K562 (cell line): ENCODE results near the gene SKIC8. TPM values are rescaled to one million over a fixed set of nuclear protein-coding genes. Genes with fewer than 3 reads are reported as not detected.

ENCODE experiments used
- ATAC-seq: fragments of 200-7000 bp; cut with Tn5 transposase; 3 replicates; pipeline ENCODE4 v1.9.1; 2020; ENCODE audit warnings: moderate library complexity
- BruUV-seq: library from RNA; stranded (reverse); fragments of 400-500 nt; replicated peaks from 2 replicates; lab custom pipeline; 2021; lab: Mats Ljungman, UMichigan
- CTCF ChIA-PET: fragments of 300-600 bp; formaldehyde crosslinking; extraction: SDS; loops from one replicate; lab custom pipeline; 2021; ENCODE audit warnings: low intra/inter-chr PET ratio; lab: Yijun Ruan, JAX
- POLR2A ChIA-PET: fragments of 300-600, 350-650 bp; sonication (Branson Sonifier 250); formaldehyde crosslinking; extraction: SDS; loops from one replicate; lab custom pipeline; 2021; ENCODE audit warnings: antibody characterized with exemption, inconsistent platforms; lab: Yijun Ruan, JAX
- DNase-seq, 4 experiments: peaks; one replicate each; pipeline versions ENCODE4 v3.0.0 to v3.0.0-alpha.2; 2011 to 2018; ENCODE audit warnings: low spot score in 3 of 4, mixed read lengths in 3 of 4; ENCODE audit errors: extremely low read depth in 1 of 4
- FAIRE-seq: peaks from 2 replicates; lab custom pipeline; 2011; peaks lifted over from hg19 to GRCh38; lab: Jason Lieb, UNC
- H2AFZ ChIP-seq: 2 replicates; pipeline ENCODE4 v1.6.0; 2011; ENCODE audit warnings: low read depth, low read length, control low read depth, inconsistent platforms
- H3K27ac ChIP-seq: fragments of 200-600 bp; 3 replicates; pipeline ENCODE4 v1.8.0; 2011; ENCODE audit warnings: low read depth, mild to moderate bottlenecking, control low read depth, inconsistent platforms, low read length, moderate library complexity, mixed read lengths; ENCODE audit errors: extremely low read depth
- H3K27me3 ChIP-seq, 2 experiments: fragments of 300-600 bp in 1 of 2; 2 replicates in 1 of 2; 3 replicates in 1 of 2; pipeline versions ENCODE4 v1.6.0 to v1.8.0; 2011; ENCODE audit warnings: inconsistent platforms in 2 of 2, low read length in 2 of 2, mild to moderate bottlenecking in 1 of 2, mixed read lengths in 1 of 2, moderate library complexity in 1 of 2; ENCODE audit not compliant: control insufficient read depth in 2 of 2, insufficient read depth in 2 of 2
- H3K36me3 ChIP-seq: fragments of 300-600 bp; 3 replicates; pipeline ENCODE4 v1.8.0; 2011; ENCODE audit warnings: mild to moderate bottlenecking, low read length, inconsistent platforms; ENCODE audit not compliant: control insufficient read depth, insufficient read depth
- H3K4me1 ChIP-seq, 2 experiments: fragments of 200-600 bp in 1 of 2; replicated peaks in 1 of 2; 2 replicates in 1 of 2; 3 replicates in 1 of 2; pipeline versions ENCODE4 v1.5.1 to v1.8.0; 2011; ENCODE audit warnings: inconsistent platforms in 2 of 2, low read length in 2 of 2, mild to moderate bottlenecking in 1 of 2, mixed read lengths in 1 of 2, moderate library complexity in 1 of 2; ENCODE audit not compliant: control insufficient read depth in 2 of 2, insufficient read depth in 2 of 2
- H3K4me2 ChIP-seq: 2 replicates; pipeline ENCODE4 v1.6.1; 2011; ENCODE audit warnings: low read length, control low read depth, inconsistent platforms, mixed read lengths; ENCODE audit not compliant: insufficient read depth
- H3K4me3 ChIP-seq: fragments of 200-600 bp; sonication (generic), shearing (Covaris generic); 2 replicates; pipeline ENCODE4 v1.5.1; 2016; ENCODE audit warnings: control low read depth, inconsistent platforms
- H3K79me2 ChIP-seq: fragments of 200-600 bp; 3 replicates; pipeline ENCODE4 v1.8.0; 2011; ENCODE audit warnings: low read length, inconsistent platforms; ENCODE audit not compliant: control insufficient read depth, insufficient read depth
- H3K9ac ChIP-seq, 2 experiments: 2 replicates each; pipeline versions ENCODE4 v1.6.0 to v1.6.1; 2011; ENCODE audit warnings: low read depth in 2 of 2, low read length in 2 of 2, control low read depth in 1 of 2, inconsistent platforms in 1 of 2, mild to moderate bottlenecking in 1 of 2, mixed read lengths in 1 of 2; ENCODE audit not compliant: insufficient read depth in 1 of 2
- H3K9me1 ChIP-seq: one replicate; pipeline ENCODE4 v1.6.0; 2011; ENCODE audit warnings: inconsistent platforms, mild to moderate bottlenecking, low read length, moderate library complexity; ENCODE audit not compliant: control insufficient read depth, insufficient read depth
- H3K9me3 ChIP-seq: replicated peaks from 2 replicates; pipeline ENCODE4 v1.5.1; 2011; ENCODE audit warnings: low read depth, low read length, inconsistent platforms; ENCODE audit not compliant: control insufficient read depth, insufficient read depth
- H4K20me1 ChIP-seq: replicated peaks from 2 replicates; pipeline ENCODE4 v1.6.1; 2011; ENCODE audit warnings: low read length, inconsistent platforms, mixed read lengths; ENCODE audit not compliant: control insufficient read depth, insufficient read depth
- CBFA2T3 ChIP-seq: fragments of 450-650 bp; IDR thresholded peaks from 2 replicates; pipeline ENCODE4 v1.6.1; 2017
- GATA2 ChIP-seq: sonication (generic); formaldehyde crosslinking; IDR thresholded peaks from 2 replicates; pipeline ENCODE4 v1.4.0; 2020; ENCODE audit warnings: mild to moderate bottlenecking, missing genetic modification reagents
- KDM1A ChIP-seq, 2 experiments: fragments of 450-650 bp; IDR thresholded peaks; 2 replicates each; pipeline ENCODE4 v1.6.1; 2016; ENCODE audit warnings: mild to moderate bottlenecking in 2 of 2
- KDM5B ChIP-seq: fragments of 200-600 bp; sonication (generic); IDR thresholded peaks from 2 replicates; pipeline ENCODE4 v1.6.1; 2012; ENCODE audit warnings: low read depth, mild to moderate bottlenecking, moderate library complexity, low read length, control low read depth, inconsistent platforms; ENCODE audit not compliant: insufficient replicate concordance
- NCOA4 ChIP-seq: fragments of 450-650 bp; IDR thresholded peaks from 2 replicates; pipeline ENCODE4 v1.6.1; 2018; ENCODE audit warnings: mild to moderate bottlenecking; ENCODE audit not compliant: partially characterized antibody
- PCBP1 ChIP-seq: fragments of 200-400 bp; formaldehyde crosslinking; IDR thresholded peaks from 2 replicates; pipeline ENCODE4 v1.6.1; 2018; ENCODE audit warnings: mild to moderate bottlenecking, low read depth, low read length; ENCODE audit not compliant: poor library complexity, severe bottlenecking
- ZEB2 ChIP-seq: fragments of 450-650 bp; IDR thresholded peaks from 2 replicates; pipeline ENCODE4 v1.6.1; 2016
- ZFP36 ChIP-seq: fragments of 150-350 bp; IDR thresholded peaks from 2 replicates; pipeline ENCODE4 v1.6.1; 2018; ENCODE audit warnings: low read length, low read depth; ENCODE audit not compliant: partially characterized antibody
- whole genome bisulfite sequencing: fragments of 100-300 bp; shearing (Covaris generic); methylation state at CpG from one replicate; pipeline ENCODE4 v1.1.6; 2016; ENCODE audit warnings: low coverage, mixed read lengths; ENCODE audit not compliant: insufficient coverage; ENCODE audit errors: missing lambda C conversion rate; 5-methylcytosine and 5-hydroxymethylcytosine counted together
- in situ Hi-C: fragments of 300-500 bp; cut with MboI; formaldehyde crosslinking; loops from 4 replicates; pipeline ENCODE4 v1.15.0; 2018; ENCODE audit warnings: inconsistent platforms, mixed read lengths
- intact Hi-C: fragments of 100-400 bp; cut with micrococcal nuclease; formaldehyde crosslinking; loops from 2 replicates; pipeline ENCODE4 v1.14.2; 2022
- polyA plus RNA-seq, 8 experiments: library from polyadenylated mRNA; depleted of rRNA in 4 of 8; stranded (reverse) in 5 of 8; unstranded in 3 of 8; fragments of >200 nt; fragmentation: Nextera tagmentation in 2 of 8; fragmentation: Illumina TruSeq in 1 of 8; extraction: Ambion mirVana in 2 of 8; extraction: Trizol in 1 of 8; gene quantifications; 2 replicates each; pipeline versions ENCODE4 v1.2.1 to v1.2.3, GENCODE V29; 2011 to 2014; ENCODE audit warnings: inconsistent platforms in 1 of 8, missing spikeins in 1 of 8
- total RNA-seq, 7 experiments: library from RNA; depleted of rRNA in 6 of 7; stranded (reverse); fragments of >200 nt in 6 of 7; fragmentation: Illumina TruSeq in 2 of 7; extraction: Trizol in 2 of 7; gene quantifications; 2 replicates each; pipeline versions ENCODE4 v1.2.1 to v1.2.3, GENCODE V29; 2011 to 2021; ENCODE audit warnings: low replicate concordance in 1 of 7
- TF ChIP-seq, protein P1 (sequence below): fragments of 250-450 bp; sonication (Bioruptor Pico); IDR thresholded peaks from 2 replicates; pipeline ENCODE4 v1.4.0; 2020; ENCODE audit warnings: mild to moderate bottlenecking, moderate library complexity, borderline replicate concordance
- TF ChIP-seq, protein P2 (sequence below): fragments of 250-450 bp; sonication (Bioruptor Pico); IDR thresholded peaks from 2 replicates; pipeline ENCODE4 v1.4.0; 2020
- TF ChIP-seq, protein P3 (sequence below): fragments of 250-450 bp; sonication (Bioruptor Pico); IDR thresholded peaks from 2 replicates; pipeline ENCODE4 v1.8.0; 2021; ENCODE audit warnings: moderate library complexity, mild to moderate bottlenecking, inconsistent platforms

The SKIC8 gene
- total and polyA plus RNA-seq, 9 of the 15 experiments (the other 6 are each of a cell fraction or from before 2014, with no cell fraction given) = 79.5 to 389 (median 146) TPM

DNA sequence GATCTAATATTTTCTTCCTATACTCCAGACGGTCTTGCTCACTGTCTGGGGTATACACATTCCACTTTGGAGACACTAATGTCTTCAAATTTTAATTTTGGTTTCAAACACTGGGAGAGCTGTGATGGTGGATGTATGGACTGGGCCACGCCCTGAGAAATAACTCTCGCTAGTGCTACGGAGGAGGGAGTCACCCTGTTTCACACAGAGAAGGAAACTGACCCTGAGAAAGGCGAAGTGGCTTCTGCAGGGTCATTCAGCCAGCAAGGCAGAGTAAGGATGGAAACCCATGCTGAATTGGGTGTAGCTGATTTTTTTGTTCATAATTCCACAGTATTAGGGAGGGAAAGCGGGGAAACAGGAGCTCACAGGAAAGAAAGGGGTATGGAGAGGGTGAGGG is 8.6 kb upstream of the SKIC8 start (continued):
- TF ChIP-seq, protein P1, sequence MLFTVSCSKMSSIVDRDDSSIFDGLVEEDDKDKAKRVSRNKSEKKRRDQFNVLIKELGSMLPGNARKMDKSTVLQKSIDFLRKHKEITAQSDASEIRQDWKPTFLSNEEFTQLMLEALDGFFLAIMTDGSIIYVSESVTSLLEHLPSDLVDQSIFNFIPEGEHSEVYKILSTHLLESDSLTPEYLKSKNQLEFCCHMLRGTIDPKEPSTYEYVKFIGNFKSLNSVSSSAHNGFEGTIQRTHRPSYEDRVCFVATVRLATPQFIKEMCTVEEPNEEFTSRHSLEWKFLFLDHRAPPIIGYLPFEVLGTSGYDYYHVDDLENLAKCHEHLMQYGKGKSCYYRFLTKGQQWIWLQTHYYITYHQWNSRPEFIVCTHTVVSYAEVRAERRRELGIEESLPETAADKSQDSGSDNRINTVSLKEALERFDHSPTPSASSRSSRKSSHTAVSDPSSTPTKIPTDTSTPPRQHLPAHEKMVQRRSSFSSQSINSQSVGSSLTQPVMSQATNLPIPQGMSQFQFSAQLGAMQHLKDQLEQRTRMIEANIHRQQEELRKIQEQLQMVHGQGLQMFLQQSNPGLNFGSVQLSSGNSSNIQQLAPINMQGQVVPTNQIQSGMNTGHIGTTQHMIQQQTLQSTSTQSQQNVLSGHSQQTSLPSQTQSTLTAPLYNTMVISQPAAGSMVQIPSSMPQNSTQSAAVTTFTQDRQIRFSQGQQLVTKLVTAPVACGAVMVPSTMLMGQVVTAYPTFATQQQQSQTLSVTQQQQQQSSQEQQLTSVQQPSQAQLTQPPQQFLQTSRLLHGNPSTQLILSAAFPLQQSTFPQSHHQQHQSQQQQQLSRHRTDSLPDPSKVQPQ (CRISPR knock-in tag) = no peak
- TF ChIP-seq, all 486 proteins: peak for 0

DNA sequence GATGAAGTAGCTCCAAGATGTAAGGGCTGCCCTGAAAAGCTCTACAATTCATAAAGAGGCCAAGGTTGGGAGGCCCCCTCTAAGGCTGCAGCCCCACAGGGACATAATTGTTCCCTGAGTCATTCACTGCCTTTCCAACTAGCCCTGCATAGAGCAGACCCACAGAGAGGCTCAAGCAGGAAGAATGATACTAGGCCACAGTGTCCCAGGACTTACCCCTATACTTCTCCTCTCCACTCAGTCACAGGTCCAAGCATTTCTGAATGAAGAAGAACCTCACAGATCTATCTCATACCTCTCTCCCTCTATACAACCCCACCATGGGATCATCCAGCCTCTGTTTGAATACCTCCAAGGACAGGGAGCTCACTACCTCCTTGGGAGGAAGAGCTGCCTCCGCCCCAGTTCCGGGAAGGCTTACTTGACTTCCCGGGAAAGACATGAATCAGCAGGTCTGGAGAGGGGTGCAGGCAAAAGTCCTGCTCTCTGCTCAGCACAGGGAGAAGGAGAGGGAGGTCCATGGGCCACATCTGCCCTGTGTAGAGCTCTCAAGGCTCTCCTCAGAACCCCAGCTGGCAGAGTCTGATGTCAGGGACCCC is 6.9 kb upstream of the SKIC8 start:
- intact Hi-C loops = loop anchor here (5.0 kb wide), 1 partner anchor 311 kb away; no protein-coding TSS in a partner anchor
- Histone ChIP-seq H3K9me3 (no peaks in the 10 kb centered on the region), H3K79me2 (no peaks in the 10 kb centered on the region; the same call in 1 of the 3 replicates), H3K27ac (peak overlapping the region; percentile 67), H3K9ac (peak overlapping the region; percentile 55 to 87), H3K27me3 (no peaks in the 10 kb centered on the region), H4K20me1 (no peaks in the 10 kb centered on the region), H3K4me1 (peaks cover 40 to 46% of the 10 kb centered on the region in 2 experiments), H3K36me3 (no peaks in the 10 kb centered on the region), H3K9me1 (no peaks in the 10 kb centered on the region), H3K4me3 (no peak overlapping the region), H3K4me2 (peak overlapping the region; percentile 67), H2AFZ (peak overlapping the region; percentile 75)
- WGBS = 4% methylated on average over 3 of the region's 3 CpGs
- in situ Hi-C loops = no loop called here
- no TSS peak for BruUV-seq
- ChIA-PET CTCF (no interaction called here), POLR2A (interaction anchor here (0.6 to 1.9 kb wide), 5 partner anchors 12 to 1113 kb away, joined by 3 to 6 read pairs (median 3); partner anchors contain the start of gene PSMA4)
- DNase-seq (peak; percentile 68 to 86 (median 72)), FAIRE-seq (peak; percentile 95), ATAC-seq (peak; percentile 10; the same call in 2 of the 3 replicates)
- TF ChIP-seq ZEB2 = peak; percentile 43; the same call in 1 of the 2 replicates
- peak; percentile 40 for TF ChIP-seq NCOA4
- peak; percentile 94 for TF ChIP-seq ZFP36
- TF ChIP-seq GATA2 = no peak
- no peak for TF ChIP-seq KDM5B
- TF ChIP-seq, protein P2, sequence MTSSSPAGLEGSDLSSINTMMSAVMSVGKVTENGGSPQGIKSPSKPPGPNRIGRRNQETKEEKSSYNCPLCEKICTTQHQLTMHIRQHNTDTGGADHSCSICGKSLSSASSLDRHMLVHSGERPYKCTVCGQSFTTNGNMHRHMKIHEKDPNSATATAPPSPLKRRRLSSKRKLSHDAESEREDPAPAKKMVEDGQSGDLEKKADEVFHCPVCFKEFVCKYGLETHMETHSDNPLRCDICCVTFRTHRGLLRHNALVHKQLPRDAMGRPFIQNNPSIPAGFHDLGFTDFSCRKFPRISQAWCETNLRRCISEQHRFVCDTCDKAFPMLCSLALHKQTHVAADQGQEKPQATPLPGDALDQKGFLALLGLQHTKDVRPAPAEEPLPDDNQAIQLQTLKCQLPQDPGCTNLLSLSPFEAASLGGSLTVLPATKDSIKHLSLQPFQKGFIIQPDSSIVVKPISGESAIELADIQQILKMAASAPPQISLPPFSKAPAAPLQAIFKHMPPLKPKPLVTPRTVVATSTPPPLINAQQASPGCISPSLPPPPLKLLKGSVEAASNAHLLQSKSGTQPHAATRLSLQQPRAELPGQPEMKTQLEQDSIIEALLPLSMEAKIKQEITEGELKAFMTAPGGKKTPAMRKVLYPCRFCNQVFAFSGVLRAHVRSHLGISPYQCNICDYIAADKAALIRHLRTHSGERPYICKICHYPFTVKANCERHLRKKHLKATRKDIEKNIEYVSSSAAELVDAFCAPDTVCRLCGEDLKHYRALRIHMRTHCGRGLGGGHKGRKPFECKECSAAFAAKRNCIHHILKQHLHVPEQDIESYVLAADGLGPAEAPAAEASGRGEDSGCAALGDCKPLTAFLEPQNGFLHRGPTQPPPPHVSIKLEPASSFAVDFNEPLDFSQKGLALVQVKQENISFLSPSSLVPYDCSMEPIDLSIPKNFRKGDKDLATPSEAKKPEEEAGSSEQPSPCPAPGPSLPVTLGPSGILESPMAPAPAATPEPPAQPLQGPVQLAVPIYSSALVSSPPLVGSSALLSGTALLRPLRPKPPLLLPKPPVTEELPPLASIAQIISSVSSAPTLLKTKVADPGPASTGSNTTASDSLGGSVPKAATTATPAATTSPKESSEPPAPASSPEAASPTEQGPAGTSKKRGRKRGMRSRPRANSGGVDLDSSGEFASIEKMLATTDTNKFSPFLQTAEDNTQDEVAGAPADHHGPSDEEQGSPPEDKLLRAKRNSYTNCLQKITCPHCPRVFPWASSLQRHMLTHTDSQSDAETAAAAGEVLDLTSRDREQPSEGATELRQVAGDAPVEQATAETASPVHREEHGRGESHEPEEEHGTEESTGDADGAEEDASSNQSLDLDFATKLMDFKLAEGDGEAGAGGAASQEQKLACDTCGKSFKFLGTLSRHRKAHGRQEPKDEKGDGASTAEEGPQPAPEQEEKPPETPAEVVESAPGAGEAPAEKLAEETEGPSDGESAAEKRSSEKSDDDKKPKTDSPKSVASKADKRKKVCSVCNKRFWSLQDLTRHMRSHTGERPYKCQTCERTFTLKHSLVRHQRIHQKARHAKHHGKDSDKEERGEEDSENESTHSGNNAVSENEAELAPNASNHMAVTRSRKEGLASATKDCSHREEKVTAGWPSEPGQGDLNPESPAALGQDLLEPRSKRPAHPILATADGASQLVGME (CRISPR knock-in tag) = no peak
- TF ChIP-seq KDM1A (IDR thresholded peaks at IDR 0.05) = peak; percentile 89 to 97
- TF ChIP-seq, protein P3, sequence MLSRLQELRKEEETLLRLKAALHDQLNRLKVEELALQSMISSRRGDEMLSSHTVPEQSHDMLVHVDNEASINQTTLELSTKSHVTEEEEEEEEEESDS = no peak
- no peak for TF ChIP-seq PCBP1
- TF ChIP-seq CBFA2T3 = peak; percentile 28; the same call in 1 of the 2 replicates
